Stimulated activated CD8-positive, alpha-beta memory T cell treated with anti-CD3 and anti-CD28 coated beads, Interleukin-7, amount 100 ng/mL, for 24 hours (primary cell): Measurements from ENCODE around the gene STAT6.
A peak's percentile ranks its signal among the peaks of the same experiment; 100 is the strongest.
"Not testable (repeated sequence)": the region's sequence is repeated elsewhere in the genome, so short reads cannot be mapped to it uniquely, and the experiment has no call there.

Experiments used
- DNase-seq: peaks from one replicate; pipeline ENCODE4 v3.0.0-alpha.2; 2020; ENCODE audit warnings: low read depth

Gene STAT6

DNA sequence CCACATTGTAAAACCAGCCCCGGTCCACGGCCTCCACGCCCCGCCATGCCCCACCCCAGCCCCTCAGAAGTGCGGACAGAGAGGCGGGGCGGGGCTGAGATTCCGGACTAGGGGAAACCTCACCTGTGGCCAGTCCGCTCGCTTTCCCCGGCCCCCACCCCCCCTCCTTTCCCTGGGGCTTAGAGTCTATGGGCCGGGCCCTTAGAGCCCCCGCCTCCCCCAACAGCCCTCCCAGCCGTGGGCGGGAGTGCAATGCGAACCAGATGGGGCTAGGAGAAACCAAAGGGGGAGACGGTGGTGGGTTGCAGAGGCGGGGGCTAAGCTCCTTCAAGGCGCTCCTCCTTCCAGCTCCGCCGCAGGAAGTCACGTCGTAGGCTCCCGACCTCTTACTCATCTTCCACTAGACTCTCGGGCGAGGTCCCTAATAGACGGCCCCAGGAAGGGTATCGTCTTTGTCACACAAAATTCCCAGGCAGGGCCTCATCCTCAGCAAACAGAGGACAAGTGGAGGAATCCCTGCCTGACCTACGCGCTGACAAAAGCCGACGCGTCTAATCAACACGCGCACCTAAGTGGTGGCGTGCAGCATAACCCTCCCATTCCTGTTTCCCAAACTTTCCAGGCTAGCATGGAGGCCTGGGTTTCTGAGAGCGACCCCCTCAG is 23.3 kb downstream of the STAT6 start:
- no peak for DNase-seq

DNA sequence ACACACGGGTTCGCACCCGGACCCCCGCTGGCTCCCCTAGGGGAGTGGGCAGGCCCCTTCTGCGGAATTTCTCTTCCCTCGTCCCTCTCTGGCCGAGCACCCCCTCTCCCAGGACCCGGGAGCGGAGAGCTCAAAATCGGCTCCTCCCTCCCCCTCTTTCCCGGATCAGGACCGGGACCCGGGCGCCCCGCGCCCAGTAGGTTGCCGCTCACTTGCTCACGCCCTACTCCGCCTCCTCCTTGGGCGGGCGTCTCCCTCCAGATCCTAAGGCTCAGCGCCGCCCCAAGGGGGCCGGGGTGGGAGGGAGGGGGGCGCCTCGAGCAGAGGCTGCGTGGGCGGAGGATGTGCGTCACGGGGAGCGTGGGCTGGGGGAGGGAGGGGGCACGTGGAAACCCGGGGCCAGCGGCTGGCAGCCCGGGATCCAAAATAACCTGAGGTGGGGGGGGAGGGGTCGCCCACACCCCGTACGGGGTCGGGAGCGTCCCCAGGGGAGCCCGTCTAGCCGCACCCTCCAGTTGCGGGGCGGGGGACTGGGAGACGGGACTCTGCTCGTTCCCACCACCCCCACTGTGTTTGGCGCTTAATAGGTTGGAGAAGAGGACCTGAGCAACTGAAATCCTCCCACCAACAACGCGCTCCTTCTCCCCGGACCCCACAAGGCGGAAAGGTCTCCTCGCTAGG is 24.0 kb downstream of the STAT6 start:
- DNase-seq: peak; percentile 88

DNA sequence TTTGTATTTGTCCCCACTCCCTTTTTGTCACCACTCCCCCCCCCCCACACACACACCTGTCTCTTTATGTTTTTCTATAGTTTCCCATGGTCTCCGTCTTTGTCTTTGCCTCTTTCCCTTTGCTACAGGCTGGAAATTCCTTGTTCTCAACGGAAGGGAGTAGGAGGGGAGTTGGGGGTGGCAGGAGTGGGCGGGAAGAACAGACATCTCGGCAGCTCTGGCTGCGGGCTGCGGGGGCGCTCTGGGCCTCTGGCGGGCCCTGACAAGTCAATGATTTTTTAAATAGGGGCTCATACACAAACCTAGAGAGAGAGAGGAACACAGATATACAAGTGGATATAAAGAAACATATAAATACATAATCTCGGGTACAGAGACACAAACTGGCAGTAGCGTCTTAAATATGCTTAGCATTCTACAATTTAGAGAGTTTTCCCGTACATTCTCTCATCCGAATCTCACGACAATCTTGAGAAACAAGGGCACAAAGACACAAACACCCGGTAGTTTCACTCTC is 24.6 kb downstream of the STAT6 start:
- DNase-seq: no peak

DNA sequence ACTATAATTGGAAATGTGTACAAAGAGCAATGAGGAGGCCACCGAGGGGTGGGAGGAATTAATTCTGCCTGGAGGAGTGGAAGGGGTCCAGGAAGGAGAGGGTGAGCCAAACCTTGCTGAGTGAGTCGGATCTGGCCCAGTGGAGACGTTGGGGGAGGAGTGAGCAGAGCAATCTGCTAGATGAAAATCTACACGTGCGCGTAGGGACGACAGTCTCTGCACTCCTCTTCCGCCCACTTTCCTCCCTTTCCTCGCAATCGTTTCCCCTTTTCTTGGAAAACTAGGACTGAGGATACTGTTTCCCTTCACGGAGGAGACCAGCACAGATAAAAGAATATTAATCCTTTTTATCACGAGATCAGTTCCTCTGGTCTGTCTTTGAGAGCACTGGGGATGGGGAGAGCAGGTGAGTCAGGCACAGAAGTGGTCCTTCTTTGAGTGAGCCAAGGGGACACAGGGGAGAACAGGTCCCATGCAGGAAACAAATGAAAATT is 25.1 kb downstream of the STAT6 start:
- DNase-seq: no peak

DNA sequence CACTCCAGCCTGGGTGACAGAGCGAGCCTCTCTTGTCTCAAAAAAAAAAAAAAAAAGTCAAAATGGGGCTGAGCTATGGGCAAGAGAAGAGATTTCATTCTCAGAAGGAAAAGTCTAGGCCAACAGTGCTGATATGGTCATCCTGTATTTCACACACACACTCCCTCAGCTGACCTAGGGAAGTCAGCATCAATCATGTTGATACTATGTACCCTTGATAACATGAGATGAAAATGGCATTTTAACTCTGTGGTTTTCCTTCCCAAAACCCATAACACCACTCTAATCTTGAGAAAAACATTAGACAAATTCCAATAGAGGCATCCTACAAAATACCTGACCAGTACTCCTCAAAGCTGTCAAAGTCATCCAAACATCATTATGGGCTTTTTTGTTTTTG is 30.3 kb downstream of the STAT6 start:
- DNase-seq: no peak

DNA sequence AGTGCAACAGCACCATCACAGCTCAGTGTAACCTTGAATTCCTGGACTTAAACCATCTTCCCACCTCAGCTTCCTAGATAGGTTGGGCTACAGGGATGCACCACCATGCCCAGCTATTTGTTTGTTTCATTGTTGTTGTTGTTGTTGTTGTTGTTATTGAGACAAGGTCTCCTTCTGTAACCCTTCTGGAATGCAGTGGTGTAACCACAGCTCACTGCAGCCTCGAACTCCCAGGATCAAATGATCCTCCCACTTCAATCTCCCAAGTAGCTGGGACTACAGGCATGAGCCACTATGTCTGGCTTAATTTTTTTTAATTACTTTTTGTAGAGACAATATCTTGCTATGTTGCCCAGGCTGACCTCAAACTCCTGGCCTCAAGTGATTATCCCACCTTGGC is 31.3 kb downstream of the STAT6 start:
- no peak for DNase-seq

DNA sequence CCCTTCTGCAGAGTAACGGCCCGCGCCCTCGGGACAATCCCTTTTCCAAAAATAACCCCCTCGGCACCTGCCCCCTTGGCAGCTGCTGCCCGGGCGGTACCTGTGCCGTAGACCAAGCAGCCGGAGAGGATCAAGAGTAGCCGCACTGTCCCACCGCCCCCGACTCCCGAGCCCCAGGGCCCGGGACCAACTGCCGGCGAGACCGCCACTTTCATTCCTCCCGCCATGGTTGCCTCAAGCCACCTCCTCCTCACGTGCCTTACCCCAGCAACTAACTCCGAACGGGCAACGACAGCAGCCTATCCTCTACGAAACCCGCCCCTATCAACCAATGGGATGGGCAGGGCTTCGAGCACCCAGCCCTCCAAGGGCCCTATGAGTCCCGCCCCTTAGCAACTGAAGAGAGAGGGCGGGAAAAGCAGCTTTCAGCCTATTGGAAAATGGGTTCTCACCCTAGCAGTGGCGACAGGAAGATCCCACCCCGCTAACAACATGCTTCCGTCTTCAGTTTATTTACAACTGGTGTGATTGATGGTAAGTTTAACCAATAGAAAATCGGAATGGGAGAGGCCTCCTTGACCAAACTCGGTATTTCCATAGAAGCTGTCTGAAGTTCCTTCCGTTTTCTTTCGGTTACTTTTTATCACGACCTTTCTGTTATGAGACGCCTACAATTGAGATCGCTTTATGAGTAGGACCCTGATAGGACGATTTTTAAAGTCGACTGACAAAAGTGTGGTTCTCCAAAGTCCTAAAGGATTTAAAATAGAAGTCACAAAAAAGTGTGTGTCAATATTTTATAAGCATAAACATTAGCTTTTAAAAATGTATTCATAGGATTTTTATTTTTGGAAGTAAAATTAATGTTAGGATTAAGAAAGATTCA is 32.4 kb downstream of the STAT6 start, which contains the start of gene NEMP1:
NEMP1 (minus strand) TSS at position 273 of the 886 bp plus-strand sequence; CDS start at position 227, 46 bp downstream.
- DNase-seq: peak; percentile 88

DNA sequence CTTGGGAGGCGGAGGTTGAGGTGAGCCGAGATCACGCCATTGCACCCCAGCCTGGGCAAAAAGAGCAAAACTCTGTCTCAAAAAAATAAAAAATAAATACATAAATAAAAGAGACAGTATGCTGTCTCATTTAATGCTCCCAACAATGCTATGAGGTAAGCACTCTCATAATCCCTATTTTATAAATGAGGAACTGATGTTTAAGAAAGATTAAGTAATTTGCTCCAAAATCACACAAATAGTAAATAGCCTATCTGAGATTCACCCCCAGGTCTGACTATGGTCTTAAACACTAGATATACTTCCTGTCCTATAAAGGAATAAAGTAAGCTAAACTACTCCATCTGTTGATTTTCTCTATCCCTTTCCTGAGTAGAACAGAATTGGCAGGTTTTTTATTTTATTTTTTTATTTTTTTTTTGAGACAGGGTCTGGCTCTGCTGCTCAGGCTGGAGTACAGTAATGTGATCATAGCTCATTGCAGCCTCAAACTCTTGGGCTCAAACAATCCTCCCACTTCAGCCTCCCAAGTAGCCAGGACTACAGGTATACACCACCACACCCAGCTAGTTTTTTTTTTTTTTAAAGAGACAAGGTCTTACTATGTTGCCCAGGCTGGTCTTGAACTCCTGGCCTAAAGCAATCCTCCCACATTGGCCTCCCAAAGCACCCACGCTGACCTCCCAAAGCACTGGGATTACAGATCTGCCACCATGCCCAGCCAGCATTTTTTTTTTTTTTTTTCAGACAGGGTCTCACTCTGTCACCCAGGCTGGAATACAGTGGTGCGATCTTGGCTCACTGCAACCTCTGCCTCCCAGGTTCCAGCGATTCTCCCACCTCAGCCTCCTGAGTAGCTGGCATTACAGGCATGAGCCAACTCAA is 37.4 kb downstream of the STAT6 start:
- DNase-seq: not testable (repeated sequence)

DNA sequence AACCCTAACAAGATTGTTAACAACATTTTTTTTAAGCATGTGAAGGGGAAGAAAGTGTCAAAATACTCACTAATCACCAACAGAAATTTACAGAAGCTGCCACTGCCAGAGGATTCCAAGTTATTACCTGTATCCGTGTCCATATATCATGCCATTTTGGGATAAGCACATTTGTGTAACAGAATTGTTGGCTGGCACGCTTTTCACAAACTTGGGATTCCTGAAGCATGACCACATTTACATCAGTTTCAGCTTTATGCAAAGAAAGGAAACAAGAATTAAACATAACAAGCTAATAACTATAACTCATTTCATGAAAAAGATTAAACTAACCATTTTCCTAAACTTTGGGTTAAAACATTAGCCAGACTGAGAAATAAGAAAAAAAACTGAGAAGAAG is 38.5 kb downstream of the STAT6 start:
- no peak for DNase-seq

DNA sequence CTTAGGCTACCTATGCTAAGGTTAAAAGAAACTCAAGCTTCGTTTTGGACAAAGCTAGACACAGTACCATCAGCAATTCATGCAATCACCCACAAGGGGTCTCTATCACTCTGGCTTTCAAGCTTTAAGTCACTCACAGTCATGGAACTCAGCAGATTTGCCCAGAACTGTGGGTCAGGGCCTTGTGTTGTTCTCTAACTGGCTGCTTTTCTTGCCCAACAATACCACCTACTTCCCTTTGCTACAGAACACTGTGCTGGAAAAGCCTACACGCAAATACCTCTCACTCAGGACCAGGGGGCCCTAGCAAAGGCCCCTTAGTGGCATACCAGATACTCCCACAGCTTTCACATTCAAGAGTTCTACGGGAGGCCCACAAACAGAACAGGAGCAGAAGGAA is 41.6 kb downstream of the STAT6 start:
- DNase-seq: no peak

DNA sequence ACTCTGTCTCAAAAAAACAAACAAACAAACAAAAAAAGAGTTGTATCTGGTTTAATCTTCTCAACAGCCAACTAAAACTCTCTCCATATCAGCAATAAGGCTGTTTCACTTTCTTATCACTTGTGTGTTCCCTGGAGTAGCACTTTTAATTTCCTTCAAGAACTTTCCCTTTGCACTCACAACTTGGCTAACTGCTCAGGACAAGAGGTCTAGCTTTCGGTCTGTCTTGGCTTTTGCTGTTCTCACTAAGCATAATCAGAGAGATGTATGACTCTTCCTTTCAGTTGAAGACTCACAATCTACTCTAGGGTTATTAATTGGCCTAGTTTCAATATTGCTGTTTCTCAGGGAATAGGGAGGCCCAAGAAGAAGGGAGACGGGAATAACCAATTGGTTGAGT is 44.9 kb downstream of the STAT6 start:
- DNase-seq: no peak

DNA sequence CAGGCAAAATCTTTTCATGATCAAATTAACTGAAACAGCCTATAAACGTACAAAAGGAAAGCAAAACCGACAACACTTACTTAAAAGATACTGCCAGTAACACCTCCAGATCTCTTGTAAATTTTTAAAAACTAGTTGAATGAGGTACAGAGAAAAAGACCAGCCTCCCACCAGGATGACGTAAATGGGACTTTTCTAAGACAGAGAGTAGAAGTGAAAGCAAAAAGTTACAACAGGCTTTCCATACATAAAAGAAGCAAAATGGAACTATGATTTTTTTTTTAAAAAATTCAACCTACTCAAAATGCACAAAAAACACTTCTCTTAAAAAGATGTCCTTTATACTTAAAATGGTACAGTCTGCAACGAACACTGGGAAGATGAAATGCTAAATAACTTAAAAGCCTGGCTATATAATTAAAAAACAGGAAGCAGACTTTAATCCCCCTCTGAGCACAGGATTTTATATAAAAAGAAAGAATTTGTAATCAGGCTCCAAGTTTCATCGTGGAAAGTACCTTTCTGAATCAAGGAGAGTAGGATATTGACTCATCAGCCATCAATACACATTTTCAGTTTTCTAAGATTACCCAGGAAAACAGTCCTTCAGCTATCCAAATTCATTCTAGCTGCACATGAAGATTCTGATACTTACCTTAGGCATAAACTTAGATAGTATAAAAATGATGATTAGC is 47.0 kb downstream of the STAT6 start:
- DNase-seq: no peak

DNA sequence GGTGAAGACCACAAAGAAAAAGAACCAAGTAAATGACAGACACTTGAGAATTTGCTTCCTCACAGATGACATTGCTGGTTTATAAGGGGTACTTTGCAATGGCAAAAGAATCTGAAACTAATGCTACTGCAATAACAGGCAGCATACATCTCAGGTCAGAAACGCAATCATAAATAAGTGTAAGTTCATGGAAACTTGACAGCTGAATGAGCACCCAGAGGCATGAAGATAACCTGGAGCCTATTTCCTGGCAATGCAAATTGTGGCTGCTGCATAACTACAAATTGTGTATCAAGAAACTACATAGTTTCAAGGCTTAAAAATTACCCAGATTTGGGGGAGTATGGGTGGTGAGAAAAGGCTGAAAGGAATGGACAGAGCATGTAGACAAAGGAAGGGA is 52.7 kb downstream of the STAT6 start:
- no peak for DNase-seq

DNA sequence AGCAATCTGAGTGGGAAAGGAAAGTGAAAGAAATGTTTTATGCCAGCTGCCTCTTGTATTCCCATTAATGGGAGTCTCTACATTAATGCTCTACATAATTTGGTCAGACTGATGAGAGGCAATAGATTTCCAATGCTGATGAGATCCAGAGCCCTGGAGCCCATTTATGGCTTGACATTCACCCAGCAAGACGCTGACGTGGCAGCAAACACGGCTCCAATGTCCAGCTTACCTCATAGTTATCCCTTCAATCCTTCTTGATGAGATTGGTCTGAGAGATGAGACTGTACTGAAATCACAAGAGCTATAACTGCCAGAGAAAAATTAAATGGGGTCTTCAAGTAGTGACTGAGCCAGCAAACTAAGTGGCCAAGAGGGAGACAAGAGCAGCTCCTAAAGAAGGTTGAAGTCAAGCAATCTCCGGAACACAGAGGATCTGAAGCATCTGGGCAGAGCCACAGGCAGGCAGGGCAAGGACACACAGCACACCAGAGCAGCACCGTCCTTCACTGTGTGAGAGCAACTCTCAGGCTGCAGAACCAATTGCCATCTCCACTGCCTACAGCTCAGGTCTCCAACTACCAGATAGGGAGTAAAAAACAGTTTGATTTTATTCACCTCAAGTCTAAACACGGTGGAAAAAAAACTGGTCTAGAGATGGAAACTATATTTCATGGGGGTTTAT is 54.0 kb downstream of the STAT6 start:
- no peak for DNase-seq

DNA sequence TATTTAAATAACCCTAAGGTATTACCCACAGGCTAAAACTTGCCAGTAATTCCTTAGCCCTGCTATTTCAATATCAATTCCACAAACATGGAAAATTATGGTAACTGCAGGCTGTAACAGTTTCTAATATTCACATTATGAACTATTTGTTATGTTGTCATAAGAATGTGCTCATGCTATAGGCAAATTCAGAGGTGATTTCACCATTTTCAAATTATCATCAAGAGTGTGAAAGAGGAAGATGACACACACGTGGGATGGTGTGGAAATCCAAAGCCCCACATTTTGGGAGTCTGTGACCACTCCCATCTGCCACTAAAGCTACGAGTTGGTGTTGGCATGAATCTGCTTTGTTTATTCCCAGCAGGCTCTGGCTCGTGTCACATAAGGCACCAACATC is 55.3 kb downstream of the STAT6 start:
- DNase-seq: no peak

DNA sequence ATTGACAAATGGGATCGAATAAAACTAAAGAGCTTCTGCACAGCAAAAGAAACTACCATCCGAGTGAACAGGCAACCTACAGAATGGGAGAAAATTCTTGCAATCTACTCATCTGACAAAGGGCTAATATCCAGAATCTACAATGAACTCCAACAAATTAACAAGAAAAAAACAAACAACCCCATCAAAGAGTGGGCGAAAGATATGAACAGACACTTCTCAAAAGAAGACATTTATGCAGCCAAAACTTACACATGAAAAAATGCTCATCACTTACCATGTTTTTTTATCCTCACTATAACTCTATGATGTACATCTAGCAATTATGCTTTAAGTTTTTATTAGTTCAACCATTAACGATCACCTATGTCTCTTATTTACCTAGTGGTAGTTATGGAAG is 57.3 kb downstream of the STAT6 start:
- not testable (repeated sequence) for DNase-seq

DNA sequence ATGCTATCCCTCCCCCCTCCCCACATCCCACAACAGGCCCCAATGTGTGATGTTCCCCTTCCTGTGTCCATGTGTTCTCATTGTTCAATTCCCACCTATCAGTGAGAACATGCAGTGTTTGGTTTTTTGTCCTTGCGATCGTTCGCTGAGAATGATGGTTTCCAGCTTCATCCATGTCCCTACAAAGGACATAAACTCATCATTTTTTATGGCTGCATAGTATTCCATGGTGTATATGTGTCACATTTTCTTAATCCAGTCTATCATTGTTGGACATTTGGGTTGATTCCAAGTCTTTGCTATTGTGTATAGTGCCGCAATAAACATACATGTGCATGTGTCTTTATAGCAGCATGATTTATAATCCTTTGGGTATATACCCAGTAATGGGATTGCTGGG is 58.0 kb downstream of the STAT6 start:
- not testable (repeated sequence) for DNase-seq

DNA sequence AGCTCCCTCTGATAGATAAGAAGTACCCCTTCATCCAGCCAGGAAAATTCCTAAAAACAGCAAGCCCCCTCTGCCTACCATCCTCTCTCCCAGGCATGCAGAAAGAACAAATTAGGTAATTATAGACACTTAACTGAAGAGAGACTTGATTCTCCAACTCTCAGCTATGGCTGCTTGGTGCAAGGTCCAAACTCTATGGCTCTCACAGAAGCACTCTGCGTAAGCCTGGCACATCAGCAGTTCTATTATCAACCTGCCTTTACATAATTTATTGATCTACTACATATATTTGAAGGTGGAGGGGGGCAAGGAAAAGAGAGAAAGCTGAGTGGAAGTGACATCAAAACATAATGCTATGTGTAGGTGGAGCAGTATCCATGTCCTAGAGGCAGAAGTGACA is 60.2 kb downstream of the STAT6 start:
- DNase-seq: no peak

DNA sequence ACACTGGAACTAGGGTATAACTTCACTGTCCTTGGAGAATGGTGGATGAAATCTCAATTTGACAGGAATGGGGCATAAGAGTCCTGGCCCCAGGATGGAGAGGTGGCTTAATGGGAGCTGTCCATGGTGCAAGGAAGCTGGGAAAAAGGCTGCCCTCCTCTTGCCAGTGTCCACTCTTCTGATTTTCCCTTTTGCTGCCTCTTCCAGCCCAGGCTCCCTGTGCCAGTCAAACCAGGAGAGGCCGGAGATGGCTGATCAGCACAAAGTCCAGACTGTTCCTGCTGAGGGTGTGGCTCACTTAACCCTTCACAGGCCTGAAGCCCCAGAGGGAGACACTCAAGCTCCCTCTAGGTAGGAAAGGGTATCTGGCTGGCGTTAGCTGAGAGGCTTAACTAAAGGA is 61.3 kb downstream of the STAT6 start, which contains the start of gene MYO1A:
MYO1A (minus strand) TSS at position 240 of the 400 bp plus-strand sequence. CDS start 1,806 bp downstream, outside the sequence.
- DNase-seq: no peak

DNA sequence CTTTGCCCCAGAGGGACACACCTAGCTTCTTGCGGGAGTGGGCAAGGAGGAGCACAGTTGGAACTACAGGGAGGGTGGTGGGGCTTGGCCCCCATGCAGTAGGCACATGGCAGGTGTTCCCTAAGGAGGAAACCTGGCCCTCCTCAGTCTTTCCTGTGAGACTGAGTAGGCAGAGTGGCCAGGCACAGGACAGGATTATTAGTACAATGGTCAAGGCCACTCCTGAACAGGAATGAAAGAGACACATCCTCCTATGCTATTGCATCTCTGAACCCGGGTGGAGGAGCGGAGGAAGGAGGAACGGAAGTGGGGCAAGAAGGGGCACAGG is 62.1 kb downstream of the STAT6 start:
- DNase-seq: no peak
